HG03354 (cell line): ENCODE results near the gene LIPI.
A peak's percentile ranks its signal among the peaks of the same experiment; 100 is the strongest.
"Not testable (repeated sequence)": the region's sequence is repeated elsewhere in the genome, so short reads cannot be mapped to it uniquely, and the experiment has no call there.

Experiments used
- ATAC-seq: cut with Tn5 transposase; IDR thresholded peaks from one replicate; pipeline ENCODE4 v1.9.1; 2021; ENCODE audit warnings: mild to moderate bottlenecking; ENCODE audit not compliant: unreplicated experiment, poor library complexity, severe bottlenecking

LIPI gene

DNA sequence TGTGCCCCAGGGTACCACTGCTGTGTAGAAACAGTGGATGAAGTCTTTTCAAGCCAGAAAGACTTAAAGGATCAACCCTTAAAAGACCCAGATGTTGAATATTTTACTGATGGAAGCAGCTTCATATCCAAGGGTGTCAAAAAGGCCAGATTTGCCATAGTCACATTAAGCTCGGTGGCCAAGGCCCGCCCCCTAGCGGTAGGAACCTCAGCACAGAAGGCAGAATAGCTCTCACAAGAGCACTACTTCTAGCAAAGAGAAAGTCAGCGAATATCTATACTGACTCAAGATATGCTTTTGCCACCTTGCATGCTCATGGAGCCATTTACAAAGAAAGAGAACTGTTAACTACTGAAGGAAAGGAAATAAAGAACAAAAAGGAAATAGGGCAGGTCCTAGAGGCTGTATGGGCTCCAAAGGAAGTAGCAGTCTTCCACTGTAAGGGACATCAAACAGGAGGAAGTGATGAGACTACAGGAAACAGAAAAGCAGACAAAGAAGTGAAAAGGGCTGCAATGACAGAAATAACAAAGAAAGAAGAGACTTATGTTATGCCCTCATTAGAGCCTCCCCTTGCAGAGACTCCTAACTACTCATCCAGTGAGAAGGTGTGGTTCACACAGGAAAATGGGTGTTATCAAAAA is 90.5 kb downstream of the LIPI start:
- ATAC-seq: peak; percentile 72

DNA sequence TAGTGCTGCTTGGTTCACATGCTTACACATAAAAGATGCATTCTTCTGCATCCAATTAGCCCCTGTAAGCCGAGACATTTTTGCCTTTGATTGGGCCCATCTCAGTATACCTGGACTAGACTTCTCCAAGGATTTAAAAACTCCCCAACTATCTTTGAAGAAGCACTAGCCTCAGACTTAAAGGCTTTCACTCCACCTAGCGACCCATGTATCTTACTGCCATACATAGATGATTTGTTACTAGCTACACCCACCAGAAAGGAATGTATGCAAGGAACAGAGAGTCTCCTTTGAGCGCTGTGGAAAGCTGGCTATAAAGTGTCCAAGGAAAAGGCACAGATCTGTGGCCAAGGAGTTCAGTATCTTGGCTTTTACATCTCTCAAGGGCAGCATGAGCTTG is 91.7 kb downstream of the LIPI start:
- no peak for ATAC-seq

GRCh38 chr21:14116080-14116481 is 94.7 kb downstream of the LIPI start:
- peak; percentile 72 for ATAC-seq

GRCh38 chr21:14115646-14116045 is 95.1 kb downstream of the LIPI start:
- no peak for ATAC-seq

DNA sequence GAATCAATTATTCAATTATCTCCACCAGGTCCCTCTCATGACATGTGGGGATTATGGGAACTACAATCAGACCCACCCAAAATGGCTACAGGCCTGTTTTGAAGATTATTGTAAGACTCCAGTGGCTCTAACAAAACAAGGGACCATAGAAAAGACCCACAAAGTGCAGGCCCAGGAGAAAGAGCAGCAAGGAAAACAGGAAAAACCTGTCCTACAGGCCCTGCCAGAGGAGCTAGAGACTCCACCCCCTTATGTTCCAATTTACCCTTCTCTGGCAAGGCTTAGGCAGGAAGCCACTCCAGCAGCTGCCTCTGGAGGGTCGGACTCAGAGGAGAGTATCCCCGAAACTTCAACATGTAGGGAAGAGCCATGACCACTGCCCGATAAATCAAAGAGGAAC is 96.5 kb downstream of the LIPI start:
- no peak for ATAC-seq

- ATAC-seq: not testable (repeated sequence)
Measured at GRCh38 chr21:14104564-14104963, 106.2 kb downstream of the LIPI start.

DNA sequence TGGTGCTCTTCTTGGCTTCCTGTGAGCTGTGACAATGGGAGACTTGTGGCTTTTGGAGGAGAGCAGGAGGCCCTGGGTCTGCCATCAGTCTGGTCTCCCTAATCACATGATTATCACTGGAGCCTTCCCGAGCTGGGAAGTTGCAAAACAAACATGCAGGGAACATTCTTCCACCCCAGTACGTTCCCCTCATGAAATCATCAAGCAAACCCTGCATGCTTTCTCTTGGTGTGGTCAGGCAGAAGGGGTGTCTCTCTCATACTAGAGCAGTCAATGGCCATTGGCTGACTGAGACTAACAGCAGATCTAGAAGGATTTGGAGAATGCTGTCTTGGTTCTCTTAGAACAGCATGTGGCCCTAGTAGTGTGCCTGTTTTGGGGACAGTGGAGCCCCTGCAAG is 111.2 kb downstream of the LIPI start:
- ATAC-seq: no peak

DNA sequence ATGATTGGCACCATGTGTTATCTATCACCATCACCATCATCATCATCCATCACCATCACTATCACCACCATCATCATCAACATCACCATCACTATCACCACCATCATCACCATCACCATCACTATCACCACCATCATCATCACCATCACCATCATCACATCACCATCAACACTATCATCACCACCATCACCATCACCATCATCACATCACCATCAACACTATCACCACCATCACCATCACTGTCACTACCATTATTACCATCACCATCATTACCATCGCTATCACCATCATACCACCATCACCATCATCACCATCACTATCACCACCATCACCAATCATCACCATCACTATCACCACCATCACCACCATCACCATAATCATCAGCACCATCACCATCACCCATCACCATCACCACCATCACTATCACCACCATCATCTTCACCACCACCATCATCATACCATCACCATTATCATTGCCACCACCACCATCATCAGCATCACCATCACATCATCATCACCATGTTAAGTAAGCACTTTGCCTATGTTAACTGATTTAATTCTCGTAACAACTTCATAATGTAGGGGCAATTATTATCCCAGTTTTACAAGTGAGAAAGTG is 112.8 kb downstream of the LIPI start:
- no peak for ATAC-seq

DNA sequence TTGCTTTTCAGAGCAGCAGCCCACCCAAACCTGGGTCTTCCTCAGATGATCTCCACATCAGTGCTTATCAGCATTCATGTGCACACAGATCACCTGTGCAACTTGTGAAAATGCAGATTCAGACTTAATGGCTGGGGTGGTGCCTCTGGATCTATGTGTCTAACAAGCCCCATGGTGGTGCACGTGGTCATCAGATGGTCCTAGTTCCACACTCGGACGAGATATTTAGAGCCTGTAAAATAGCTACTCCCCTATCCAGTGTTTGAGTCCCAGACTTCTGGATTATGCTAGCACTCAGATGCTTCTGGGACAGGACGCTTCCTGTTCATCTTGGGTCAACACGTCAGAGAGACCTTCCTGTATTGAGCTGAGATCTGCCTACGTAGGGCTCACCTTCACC is 114.2 kb downstream of the LIPI start:
- no peak for ATAC-seq

GRCh38 chr21:14096172-14096571 is 114.6 kb downstream of the LIPI start:
- no peak for ATAC-seq

DNA sequence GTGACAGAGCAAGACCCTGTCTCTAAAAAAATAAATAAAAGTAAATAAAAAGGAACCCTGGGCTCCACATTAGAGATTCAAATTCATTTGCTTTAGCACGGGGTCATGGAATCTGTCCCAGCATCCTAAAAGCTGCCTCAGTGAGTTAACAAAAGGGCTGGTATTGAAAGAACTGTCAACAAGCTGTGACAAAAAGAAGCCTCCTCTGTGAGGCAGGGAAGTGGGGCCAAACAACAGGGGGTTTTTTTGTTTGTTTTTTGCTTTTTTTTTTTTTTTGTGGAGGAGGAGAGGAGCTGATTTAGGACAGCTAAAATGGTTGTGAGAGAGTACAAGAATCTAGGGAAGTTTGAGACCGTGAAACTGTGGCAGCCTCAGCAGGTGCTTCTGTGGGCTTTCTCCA is 115.7 kb downstream of the LIPI start:
- ATAC-seq: no peak

GRCh38 chr21:14092834-14093560 is 117.8 kb downstream of the LIPI start:
- ATAC-seq: no peak

GRCh38 chr21:14090184-14090583 is 120.6 kb downstream of the LIPI start:
- ATAC-seq: not testable (repeated sequence)

GRCh38 chr21:14088391-14088790 is 122.4 kb downstream of the LIPI start:
- no peak for ATAC-seq

DNA sequence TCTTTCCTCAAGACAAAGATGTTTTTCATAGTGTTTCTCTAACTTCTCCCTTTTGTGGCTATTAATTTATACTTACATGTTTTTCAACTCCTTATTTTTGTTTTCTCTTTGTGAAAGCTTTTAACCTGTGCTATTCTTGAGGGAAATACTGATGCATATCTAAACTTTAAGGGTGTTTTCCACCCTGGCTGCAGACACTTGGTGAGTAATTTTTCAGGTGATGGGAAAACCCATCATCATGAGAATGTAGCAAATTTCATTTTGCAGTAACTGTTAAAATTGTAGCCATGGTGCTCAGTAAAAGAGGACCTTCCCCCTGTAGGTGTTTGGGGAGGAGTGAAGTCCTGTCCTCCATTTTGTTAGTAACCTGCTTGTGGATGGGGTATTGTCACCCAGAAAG is 124.2 kb downstream of the LIPI start:
- ATAC-seq: peak; percentile 55

- no peak for ATAC-seq
Measured at GRCh38 chr21:14084701-14085100, 126.1 kb downstream of the LIPI start.

GRCh38 chr21:14084068-14084501 is 126.7 kb downstream of the LIPI start:
- ATAC-seq: no peak

- ATAC-seq: no peak
Measured at GRCh38 chr21:14080764-14081096, 130.0 kb downstream of the LIPI start.

GRCh38 chr21:14080040-14080763 is 130.6 kb downstream of the LIPI start:
- no peak for ATAC-seq

DNA sequence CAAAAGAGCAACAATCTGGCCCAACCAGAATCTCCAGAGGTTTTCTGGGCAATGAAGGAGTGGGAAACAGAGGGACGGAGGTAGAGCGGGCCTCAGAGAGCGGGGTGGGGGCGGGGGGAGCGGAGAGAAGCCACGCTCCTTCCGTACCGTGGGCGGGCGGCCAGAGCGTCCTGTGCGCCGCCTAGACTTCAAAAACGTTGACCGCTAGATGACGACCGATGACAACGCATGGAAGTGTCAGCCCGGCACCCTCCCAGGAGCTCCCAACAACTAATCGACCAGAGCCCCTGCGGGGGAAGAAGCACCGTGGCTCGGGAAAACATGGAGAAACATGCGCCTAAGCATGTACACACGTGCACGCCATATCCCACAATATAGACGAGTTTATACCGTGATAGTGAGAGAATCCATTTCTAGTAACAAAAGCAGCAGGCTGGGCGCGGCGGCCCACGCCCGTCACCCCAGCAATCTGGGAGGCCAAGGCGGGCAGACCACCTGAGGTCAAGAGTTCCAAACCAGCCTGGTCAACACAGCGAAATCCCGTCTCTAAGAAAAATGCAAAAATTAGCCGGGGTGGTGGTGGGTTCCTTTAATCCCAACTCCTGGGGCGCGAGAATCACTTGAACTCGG is 131.9 kb downstream of the LIPI start:
- ATAC-seq: no peak
